HepG2 (cell line): Measurements from ENCODE around the gene SLC24A4.

Experiments
- EP300 ChIP-seq, 3 experiments: sonication (generic) in 1 of 3; formaldehyde crosslinking in 1 of 3; IDR thresholded peaks; 2 replicates each; pipeline versions ENCODE4 v1.5.1 to v1.6.1; 2011 to 2020; ENCODE audit warnings: low read depth in 2 of 3, low read length in 2 of 3, borderline replicate concordance in 1 of 3, improper control_type of control experiment in 1 of 3, mild to moderate bottlenecking in 1 of 3, missing genetic modification reagents in 1 of 3, moderate library complexity in 1 of 3
- GRHL1 ChIP-seq: sonication (generic); formaldehyde crosslinking; conservative IDR thresholded peaks from 2 replicates; pipeline ENCODE4 v1.8.0; 2022; ENCODE audit warnings: missing genetic modification reagents
- MAX ChIP-seq: IDR thresholded peaks from 2 replicates; pipeline ENCODE4 v1.6.1; 2012; ENCODE audit warnings: inconsistent platforms
- POLR2AphosphoS5 ChIP-seq: IDR thresholded peaks from 2 replicates; pipeline ENCODE4 v1.6.1; 2012; ENCODE audit warnings: low read depth, low read length
- ZNF451 ChIP-seq: sonication (generic); formaldehyde crosslinking; IDR thresholded peaks from 2 replicates; pipeline ENCODE4 v1.5.0; 2020; ENCODE audit warnings: mild to moderate bottlenecking, missing genetic modification reagents
- ZNF547 ChIP-seq: sonication (generic); formaldehyde crosslinking; IDR thresholded peaks from 2 replicates; pipeline ENCODE4 v1.5.1; 2020; ENCODE audit warnings: mild to moderate bottlenecking, missing genetic modification reagents

DNA sequence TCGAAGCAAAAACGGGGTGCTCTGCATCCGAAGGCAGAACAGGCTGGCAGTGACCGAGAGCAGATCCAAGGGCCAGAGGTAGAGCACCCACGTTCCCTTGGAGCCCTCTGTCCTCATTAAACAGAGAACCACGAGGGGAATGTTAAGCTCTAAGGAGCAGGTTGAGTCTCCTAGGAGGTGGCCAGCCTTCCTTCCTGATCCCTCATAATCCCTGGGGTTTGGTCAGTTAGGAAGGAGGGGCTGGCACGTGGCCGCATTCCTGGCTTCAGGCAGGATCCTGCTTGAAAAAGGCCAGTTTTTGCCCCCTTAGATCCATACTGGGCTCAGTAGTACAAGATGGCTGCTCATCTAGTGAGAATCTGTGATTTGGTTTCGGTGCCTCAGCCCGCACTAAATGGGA lies 57.2 kb downstream of the SLC24A4 start:
- TF ChIP-seq POLR2AphosphoS5, result no peak
- TF ChIP-seq EP300 (IDR thresholded peaks at IDR 0.05; ENCODE audit: low read depth in 2 of 2, low read length in 2 of 2), result no peak
- TF ChIP-seq EP300 (CRISPR knock-in tag; IDR thresholded peaks at IDR 0.05; ENCODE audit: borderline replicate concordance), result no peak
- TF ChIP-seq MAX, result no peak
- TF ChIP-seq ZNF451 (CRISPR knock-in tag), result no peak
- TF ChIP-seq GRHL1 (CRISPR knock-in tag), result no peak
- TF ChIP-seq ZNF547 (CRISPR knock-in tag), result no peak
